ENCODE data around the gene KCTD17.

KCTD17 gene

DNA sequence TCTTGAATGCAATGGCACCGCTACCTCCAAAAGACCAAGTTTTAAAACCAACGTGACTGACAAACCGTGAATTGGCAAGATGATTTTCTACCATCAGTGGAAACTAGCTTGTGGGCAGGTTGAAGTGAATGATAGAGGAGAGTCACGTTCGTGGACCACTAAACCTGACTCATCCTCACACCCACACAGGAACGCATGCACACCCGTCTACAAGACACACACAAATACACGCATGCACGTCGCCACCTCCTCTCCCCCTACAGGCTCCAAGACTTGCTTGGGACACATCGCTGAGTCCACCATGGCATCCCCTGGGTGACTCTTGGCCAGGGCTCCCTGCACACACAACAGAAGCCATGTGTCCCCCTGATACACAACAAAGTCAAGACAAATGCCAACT is 43.6 kb downstream of the KCTD17 start:
- DNase-seq (ENCODE audit: low spot score): no peak
- ChIA-PET CTCF (no interaction called here), POLR2A (ENCODE audit: low non-redundant PET) (no interaction called here)
- no peak overlapping the region for H3K27ac ChIP-seq
- TF ChIP-seq CTCF (conservative IDR thresholded peaks at IDR 0.05; ENCODE audit: low read depth): no peak

- no peak for TF ChIP-seq CTCF (conservative IDR thresholded peaks at IDR 0.05; ENCODE audit: low read depth)
- no peak for DNase-seq (ENCODE audit: low spot score)
- ChIA-PET CTCF (no interaction called here), POLR2A (ENCODE audit: low non-redundant PET) (interaction anchor here (0.5 kb wide), 1 partner anchor 50 kb away, joined by 4 read pairs; no protein-coding TSS in a partner anchor)
- H3K27ac ChIP-seq: no peak overlapping the region
Observed at GRCh38 chr22:37097346-37097745, 45.8 kb downstream of the KCTD17 start.

- POLR2A ChIA-PET (ENCODE audit: low non-redundant PET): no interaction called here
- H3K27ac ChIP-seq: no peak overlapping the region
- TF ChIP-seq CTCF (conservative IDR thresholded peaks at IDR 0.05; ENCODE audit: low read depth): no peak
- DNase-seq (ENCODE audit: low spot score): no peak
- CTCF ChIA-PET: interaction anchor here (0.7 kb wide), 1 partner anchor 241 kb away, joined by 3 read pairs; no protein-coding TSS in a partner anchor
Observed at GRCh38 chr22:37098976-37099591, 47.5 kb downstream of the KCTD17 start.

DNA sequence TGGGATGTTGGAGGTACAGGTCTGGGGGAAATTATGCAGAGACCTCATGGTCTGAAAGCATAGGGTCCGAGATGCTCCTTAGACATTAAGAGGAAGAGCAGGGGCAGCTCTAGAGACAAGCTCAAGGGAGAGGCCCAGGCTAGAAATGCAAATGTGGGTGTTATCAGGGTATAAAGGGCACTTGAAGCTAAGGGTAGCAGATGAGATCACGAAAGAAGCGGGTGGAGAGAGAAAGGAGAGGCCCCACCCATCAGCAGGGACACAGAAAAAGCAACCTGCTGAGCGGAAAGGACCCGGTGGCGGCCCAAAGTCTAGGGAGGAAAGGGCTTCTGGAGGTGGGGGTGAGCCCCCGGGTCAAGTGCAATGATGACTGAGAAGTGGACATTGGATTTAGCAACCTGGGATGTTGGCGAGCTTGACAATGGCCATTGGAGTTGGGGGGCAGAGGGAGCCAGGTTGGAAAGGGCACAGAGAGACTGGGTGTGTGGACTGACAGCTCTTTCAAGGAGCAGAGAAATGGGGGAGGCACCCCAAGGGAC is 49.1 kb downstream of the KCTD17 start:
- no peak for DNase-seq (ENCODE audit: low spot score)
- no peak overlapping the region for H3K27ac ChIP-seq
- ChIA-PET CTCF (interaction anchor here (0.6 kb wide), 1 partner anchor 299 kb away, joined by 3 read pairs; no protein-coding TSS in a partner anchor), POLR2A (ENCODE audit: low non-redundant PET) (no interaction called here)
- TF ChIP-seq CTCF (conservative IDR thresholded peaks at IDR 0.05; ENCODE audit: low read depth): no peak

DNA sequence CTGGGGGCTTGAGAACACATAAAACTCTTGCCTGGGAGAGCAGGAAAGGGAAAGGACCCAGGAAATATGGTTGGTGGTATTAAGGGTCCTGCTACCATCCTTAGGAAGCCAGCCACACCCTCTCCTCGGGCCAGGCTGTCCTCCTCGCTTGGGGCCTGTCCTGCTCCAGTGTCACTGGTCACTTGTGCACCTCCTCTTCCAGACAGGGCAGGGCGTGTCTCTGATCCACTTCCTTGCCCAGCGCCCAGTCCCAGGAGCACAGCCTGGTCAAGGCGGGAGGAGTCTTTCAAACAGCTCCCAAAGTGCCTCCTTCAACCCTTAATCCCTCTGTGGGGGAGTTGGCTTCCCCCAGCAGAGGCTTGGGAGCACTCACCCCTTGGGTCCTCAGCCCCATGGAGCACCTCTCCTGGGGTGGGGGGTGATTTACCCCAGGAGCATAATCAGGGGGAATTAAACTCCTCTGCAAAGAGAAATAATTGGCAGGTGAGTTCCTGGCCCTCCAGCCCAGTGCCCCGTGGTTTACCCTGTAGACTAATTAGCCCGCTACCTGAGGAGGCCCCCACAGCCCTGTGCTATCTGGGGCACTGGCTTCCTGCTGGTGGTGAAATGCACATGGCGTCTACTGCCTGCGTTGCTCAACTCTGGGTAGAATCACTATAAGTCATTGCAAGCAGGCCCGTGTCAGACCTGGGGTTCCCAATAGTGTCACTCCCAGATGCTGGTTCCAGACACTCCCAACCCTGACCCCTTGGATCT is 49.9 kb downstream of the KCTD17 start:
- no peak for DNase-seq (ENCODE audit: low spot score)
- CTCF ChIA-PET: no interaction called here
- no peak for TF ChIP-seq CTCF (conservative IDR thresholded peaks at IDR 0.05; ENCODE audit: low read depth)
- POLR2A ChIA-PET (ENCODE audit: low non-redundant PET): no interaction called here
- no peak overlapping the region for H3K27ac ChIP-seq

GRCh38 chr22:37103151-37103550 is 51.6 kb downstream of the KCTD17 start:
- ChIA-PET CTCF (no interaction called here), POLR2A (ENCODE audit: low non-redundant PET) (no interaction called here)
- no peak for TF ChIP-seq CTCF (conservative IDR thresholded peaks at IDR 0.05; ENCODE audit: low read depth)
- H3K27ac ChIP-seq: no peak overlapping the region
- DNase-seq (ENCODE audit: low spot score): no peak
